ENCODE data around the gene MME. TPM values are rescaled to one million over a fixed set of nuclear protein-coding genes. Genes with fewer than 3 reads are reported as not detected.

MME gene
- total and polyA plus RNA-seq, 2 of the 4 experiments (the other 2 are of a cell fraction): 11.7 to 22.8 TPM

GRCh38 chr3:155208183-155208800 is 128.2 kb downstream of the MME start:
- Histone ChIP-seq H4K5ac (ENCODE audit: low read depth, low read length) (no peak overlapping the region; the same call in 1 of the 2 replicates), H3K27me3 (ENCODE audit: control insufficient read depth, insufficient read depth, low read length) (no peaks in the 10 kb centered on the region; the same call in 1 of the 2 replicates), H2AK9ac (replicated peaks; ENCODE audit: low read depth, low read length, poor library complexity) (no peak overlapping the region), H3K4me1 (ENCODE audit: control insufficient read depth, insufficient read depth, low read length) (no peaks in the 10 kb centered on the region), H2BK120ac (ENCODE audit: low read depth, low read length) (no peak overlapping the region), H2AK5ac (ENCODE audit: low read depth, low read length) (no peak overlapping the region), H3K4ac (ENCODE audit: low read depth, low read length) (no peak overlapping the region), H3K4me2 (ENCODE audit: low read depth, low read length) (no peak overlapping the region), H4K20me1 (ENCODE audit: insufficient read depth, low read length) (no peaks in the 10 kb centered on the region), H3K27ac (ENCODE audit: insufficient read depth, low read length) (no peak overlapping the region), H3K36me3 (ENCODE audit: control insufficient read depth, insufficient read depth, low read length) (no peaks in the 10 kb centered on the region), H2BK5ac (ENCODE audit: low read depth, low read length, poor library complexity, severe bottlenecking) (no peak overlapping the region), H4K8ac (ENCODE audit: low read depth in 2 of 2, low read length in 2 of 2) (no peak overlapping the region), H3K14ac (replicated peaks; ENCODE audit: low read depth, low read length) (no peak overlapping the region), H3K79me1 (ENCODE audit: low read depth in 1 of 2, low read length in 2 of 2) (no peaks in the 10 kb centered on the region), H3K9me3 (ENCODE audit: control insufficient read depth, insufficient read depth, low read length) (no peaks in the 10 kb centered on the region), H3K9ac (ENCODE audit: low read depth, low read length) (no peak overlapping the region), H4K91ac (ENCODE audit: insufficient read depth, low read depth, low read length) (no peak overlapping the region), H3K56ac (ENCODE audit: extremely low read depth, insufficient read depth, low read length) (no peak overlapping the region), H3K9me1 (ENCODE audit: insufficient read depth, low read length) (no peaks in the 10 kb centered on the region), H3K4me3 (ENCODE audit: insufficient read depth, low read depth, low read length) (no peak overlapping the region), H3K18ac (ENCODE audit: low read depth, low read length) (no peak overlapping the region), H2BK20ac (ENCODE audit: low read depth, low read length) (no peak overlapping the region), H2AFZ (replicated peaks; ENCODE audit: low read length, poor library complexity) (no peak overlapping the region), H2BK15ac (ENCODE audit: low read depth, low read length) (no peak overlapping the region), H3K23ac (ENCODE audit: low read depth, low read length) (no peak overlapping the region)
- CTCF ChIA-PET: interaction anchor here (1.0 kb wide), 1 partner anchor 11 kb away, joined by 3 read pairs; no protein-coding TSS in a partner anchor
- in situ Hi-C loops (cut with MboI; ENCODE audit: low sequenced_read_pairs): no loop called here
- TF ChIP-seq BHLHE40 (IDR thresholded peaks at IDR 0.05; ENCODE audit: low read depth, low read length) (no peak), USF2 (IDR thresholded peaks at IDR 0.05; ENCODE audit: low read depth, low read length) (no peak), CHD1 (IDR thresholded peaks at IDR 0.05; ENCODE audit: low read depth, low read length) (no peak)
- ATAC-seq (ENCODE audit: low read depth) (no peak), DNase-seq (no peak)
- no TSS peak for BruUV-seq (replicated peaks)
- dilution Hi-C loops (cut with HindIII; ENCODE audit: low sequenced_read_pairs, unreplicated experiment): no loop called here
- POLR2A ChIA-PET (ENCODE audit: unreplicated experiment): no interaction called here
- intact Hi-C loops (cut with micrococcal nuclease): no loop called here
- WGBS, 2 experiments (ENCODE audit: extremely low coverage in 2 of 2, insufficient read length in 1 of 2): no CpG with 5 or more reads among the region's 4 CpGs
